Fibroblast of the aortic adventitia (primary cell): ENCODE data around the gene HOXA5. TPM values are rescaled to one million over a fixed set of nuclear protein-coding genes. Genes with fewer than 3 reads are reported as not detected.

ENCODE experiments used
- DNase-seq: peaks from one replicate; pipeline ENCODE4 v3.0.0-alpha.2; 2010; ENCODE audit warnings: low read depth
- H3K4me3 ChIP-seq: 2 replicates; pipeline ENCODE4 v1.5.1; 2011; ENCODE audit warnings: low read depth, mild to moderate bottlenecking, control low read depth, low read length, moderate library complexity
- total RNA-seq: library from RNA; depleted of rRNA; stranded (reverse); fragments of >200 nt; gene quantifications from 2 replicates; pipeline ENCODE4 v1.2.3, GENCODE V29; 2012; ENCODE audit warnings: low replicate concordance
- TF ChIP-seq, protein P1 (sequence below): IDR thresholded peaks from 2 replicates; pipeline ENCODE4 v1.5.1; 2011; ENCODE audit warnings: mild to moderate bottlenecking, low read length, control low read depth, inconsistent platforms; ENCODE audit not compliant: insufficient read depth

The HOXA5 gene
- total RNA-seq, 1 donor = 0.72 TPM

DNA sequence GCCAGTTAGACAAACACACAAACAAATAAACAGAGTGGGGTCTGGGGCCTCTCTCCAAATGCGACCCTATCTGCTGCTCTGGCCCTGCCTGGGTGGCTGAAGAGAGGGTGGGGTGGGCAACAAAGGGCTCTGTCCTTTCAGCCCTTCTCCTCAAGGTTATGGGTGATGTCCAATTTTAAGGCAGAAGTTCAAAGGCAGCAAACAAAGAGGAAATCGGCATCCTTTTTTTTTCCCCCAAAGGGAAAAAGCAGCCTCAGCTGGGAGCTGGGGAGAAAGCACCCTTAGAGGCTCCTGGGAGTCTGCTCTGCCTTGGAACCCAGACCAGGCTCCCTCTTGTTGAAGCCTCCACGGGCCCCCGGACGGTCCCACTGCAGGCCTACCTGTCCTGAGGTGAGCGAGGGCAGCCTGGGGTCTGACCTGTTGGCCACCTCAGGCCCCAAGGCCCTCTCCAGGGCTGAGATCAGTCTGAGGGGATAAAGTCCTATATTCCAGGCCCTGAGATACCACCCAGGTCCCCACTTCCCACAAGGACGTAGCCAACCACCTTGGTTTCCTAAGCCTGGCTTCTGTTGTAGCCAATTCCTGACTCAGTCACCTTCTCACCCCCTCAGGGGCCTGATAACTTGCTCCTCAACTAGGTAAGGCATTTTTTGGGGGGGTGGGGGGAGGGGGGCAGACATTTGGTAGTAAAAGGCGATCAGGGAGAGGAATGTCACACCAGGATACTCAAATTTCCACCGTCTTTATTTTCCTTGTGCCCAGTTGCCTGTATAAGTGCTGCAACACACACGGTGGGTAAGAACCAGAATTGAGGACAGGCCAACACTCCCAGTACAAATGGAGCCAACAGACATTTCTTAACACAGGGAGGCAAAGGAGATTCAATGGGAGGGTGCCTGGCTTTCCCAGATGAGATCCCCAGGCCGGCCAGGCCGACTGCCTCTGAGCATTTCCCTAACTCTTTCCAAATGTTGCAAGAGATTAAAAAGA, 37.2 kb upstream of the HOXA5 start:
- no peak overlapping the region for H3K4me3 ChIP-seq
- no peak for DNase-seq
- TF ChIP-seq, protein P1, sequence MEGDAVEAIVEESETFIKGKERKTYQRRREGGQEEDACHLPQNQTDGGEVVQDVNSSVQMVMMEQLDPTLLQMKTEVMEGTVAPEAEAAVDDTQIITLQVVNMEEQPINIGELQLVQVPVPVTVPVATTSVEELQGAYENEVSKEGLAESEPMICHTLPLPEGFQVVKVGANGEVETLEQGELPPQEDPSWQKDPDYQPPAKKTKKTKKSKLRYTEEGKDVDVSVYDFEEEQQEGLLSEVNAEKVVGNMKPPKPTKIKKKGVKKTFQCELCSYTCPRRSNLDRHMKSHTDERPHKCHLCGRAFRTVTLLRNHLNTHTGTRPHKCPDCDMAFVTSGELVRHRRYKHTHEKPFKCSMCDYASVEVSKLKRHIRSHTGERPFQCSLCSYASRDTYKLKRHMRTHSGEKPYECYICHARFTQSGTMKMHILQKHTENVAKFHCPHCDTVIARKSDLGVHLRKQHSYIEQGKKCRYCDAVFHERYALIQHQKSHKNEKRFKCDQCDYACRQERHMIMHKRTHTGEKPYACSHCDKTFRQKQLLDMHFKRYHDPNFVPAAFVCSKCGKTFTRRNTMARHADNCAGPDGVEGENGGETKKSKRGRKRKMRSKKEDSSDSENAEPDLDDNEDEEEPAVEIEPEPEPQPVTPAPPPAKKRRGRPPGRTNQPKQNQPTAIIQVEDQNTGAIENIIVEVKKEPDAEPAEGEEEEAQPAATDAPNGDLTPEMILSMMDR = no peak

DNA sequence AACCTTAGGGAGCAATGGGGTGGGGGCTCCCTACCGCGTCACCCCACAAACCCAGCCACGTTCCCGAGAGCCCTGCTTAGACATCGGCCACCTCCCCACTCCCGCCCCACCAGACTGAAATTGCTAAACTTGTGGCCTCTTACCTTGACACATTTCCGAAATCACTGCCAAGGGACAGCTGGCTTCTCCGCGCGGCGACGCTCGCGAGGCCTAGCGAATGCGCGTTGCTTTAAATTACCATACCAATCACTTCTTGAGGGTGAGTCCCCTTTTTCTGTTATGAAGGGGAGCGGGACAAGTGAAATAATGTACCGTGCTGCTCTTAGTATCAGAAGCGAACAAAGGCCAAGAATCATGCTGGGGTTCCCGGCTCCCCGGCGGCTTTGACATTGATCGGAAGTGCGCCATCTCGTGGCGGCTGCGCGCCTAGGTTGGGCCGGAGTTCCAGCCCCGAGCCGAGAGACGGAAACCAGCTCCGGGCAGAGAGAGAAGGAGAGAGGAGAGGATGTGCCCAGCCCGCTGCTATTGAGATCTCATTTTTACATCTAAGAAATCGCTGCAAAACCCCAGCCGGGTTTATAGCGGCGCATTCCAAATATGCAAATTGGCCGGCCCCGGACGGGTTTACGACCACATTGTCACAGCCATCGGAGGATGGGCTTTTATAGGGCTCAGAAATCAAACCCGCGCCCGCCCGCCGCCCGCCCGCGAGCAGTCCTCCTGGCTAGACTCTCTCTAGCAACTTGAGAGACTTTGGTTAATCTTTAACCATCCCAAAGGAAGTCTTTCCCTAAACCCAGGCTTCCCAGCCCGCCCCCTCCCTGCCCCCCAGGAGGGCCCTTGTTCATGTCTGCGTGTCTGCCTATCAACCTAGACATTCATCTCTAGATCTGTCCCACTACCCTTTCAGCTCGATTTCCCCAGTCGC, 36.3 kb upstream of the HOXA5 start:
- TF ChIP-seq, protein P1 = peak; percentile 83
- DNase-seq = peak; percentile 52

DNA sequence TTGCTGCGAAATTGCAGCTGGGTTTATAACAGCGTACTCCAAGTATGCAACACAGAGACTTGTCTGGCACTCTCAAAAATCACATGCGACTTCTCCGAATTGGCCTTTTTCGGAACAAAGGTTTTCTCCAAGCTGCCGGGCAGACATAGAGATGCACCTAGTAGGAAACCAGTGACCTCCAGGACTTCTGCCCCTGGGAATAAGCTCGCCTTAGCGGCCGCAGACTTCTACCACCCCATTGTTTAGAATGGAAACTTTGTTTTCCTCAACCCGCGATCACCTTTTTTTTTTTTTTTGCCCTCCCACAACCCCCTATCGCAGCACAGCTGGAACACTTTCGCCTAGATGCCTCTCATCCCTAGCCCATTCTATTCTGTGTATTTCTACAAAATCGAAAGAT, 35.5 kb upstream of the HOXA5 start:
- no peak for DNase-seq
- TF ChIP-seq, protein P1 = no peak
- no peak overlapping the region for H3K4me3 ChIP-seq

More for the DNA sequence above, 36.3 kb upstream of the HOXA5 start:
- peak overlapping the region; percentile 17 for H3K4me3 ChIP-seq

DNA sequence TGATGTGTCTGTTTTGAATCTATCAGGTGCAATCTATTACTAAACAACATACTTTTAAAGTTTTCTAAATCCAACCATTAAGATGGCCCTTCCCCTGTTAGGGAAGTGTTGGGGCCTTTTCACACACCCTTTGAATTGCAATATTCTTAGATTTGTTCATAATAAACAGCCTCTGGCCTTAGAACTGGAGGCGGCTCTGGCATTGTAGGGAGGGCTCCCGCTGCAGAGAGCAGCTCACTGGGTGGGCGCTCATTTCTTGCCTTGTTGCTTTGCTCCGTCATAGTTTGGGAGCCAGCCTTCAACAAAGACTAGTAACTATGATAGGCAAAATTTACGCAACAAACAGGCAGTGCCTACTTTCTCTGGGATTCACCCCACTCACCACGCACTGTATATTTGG, 34.9 kb upstream of the HOXA5 start:
- no peak overlapping the region for H3K4me3 ChIP-seq
- DNase-seq = no peak
- TF ChIP-seq, protein P1 = no peak

DNA sequence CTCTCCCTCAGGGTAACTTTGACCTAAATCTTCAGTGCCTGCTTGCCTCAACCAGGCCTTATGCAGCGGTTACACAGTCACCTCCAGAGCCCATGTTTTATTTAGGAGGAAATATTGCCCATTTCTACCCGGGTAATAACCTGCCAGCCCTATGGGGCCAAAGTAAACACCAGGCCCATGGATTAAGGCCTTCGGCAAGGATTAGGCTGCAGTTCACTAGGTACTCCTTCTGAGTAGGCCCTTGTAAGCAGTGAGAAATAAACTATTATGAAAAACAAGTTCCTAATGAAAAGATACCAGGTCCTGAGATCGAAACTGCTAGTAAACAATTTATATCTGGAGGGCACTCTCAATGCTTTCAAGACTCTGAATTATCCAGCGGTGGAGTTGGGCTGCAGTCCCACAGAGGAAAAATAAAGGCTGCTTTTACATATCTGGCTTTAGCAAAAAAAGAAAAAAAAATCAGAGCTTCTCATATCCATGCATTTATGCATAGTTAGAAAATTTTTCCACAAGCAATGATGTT, 34.4 kb upstream of the HOXA5 start:
- DNase-seq = no peak
- no peak overlapping the region for H3K4me3 ChIP-seq
- TF ChIP-seq, protein P1 = no peak
